Heart right ventricle (tissue), 16 donors: ENCODE measurements around the gene CYB561. TPM values are rescaled to one million over a fixed set of nuclear protein-coding genes. Genes with fewer than 3 reads are reported as not detected.

Source experiments
- ATAC-seq, 8 donors: fragments of 200-7000 bp; cut with Tn5 transposase; one replicate each; pipeline ENCODE4 v1.9.1; 2020; ENCODE audit warnings: mild to moderate bottlenecking in 8 of 8, moderate library complexity in 8 of 8, moderate number of reproducible peaks in 1 of 8
- DNase-seq, 2 donors: peaks; one replicate each; pipeline ENCODE4 v3.0.0-alpha.2; 2020
- H3K27ac ChIP-seq, 10 donors: fragments of 200-600 bp; sonication (generic) in 2 of 10; one replicate each; pipeline versions ENCODE4 v1.5.0 to v1.8.0; 2020 to 2022; ENCODE audit warnings: mild to moderate bottlenecking in 3 of 10
- H3K27me3 ChIP-seq, 7 donors: fragments of 200-600 bp; one replicate each; pipeline ENCODE4 v1.8.0; 2021 to 2022; ENCODE audit warnings: mild to moderate bottlenecking in 2 of 7
- H3K36me3 ChIP-seq, 9 donors: fragments of 200-600 bp; sonication (generic) in 1 of 9; one replicate each; pipeline versions ENCODE4 v1.5.0 to v1.8.0; 2020 to 2022; ENCODE audit warnings: mild to moderate bottlenecking in 2 of 9
- H3K4me1 ChIP-seq, 9 donors: fragments of 200-600 bp; sonication (generic) in 1 of 9; one replicate each; pipeline versions ENCODE4 v1.5.0 to v1.8.0; 2020 to 2022; ENCODE audit warnings: mild to moderate bottlenecking in 4 of 9
- H3K4me3 ChIP-seq, 10 donors: fragments of 200-600 bp; sonication (generic) in 2 of 10; one replicate each; pipeline versions ENCODE4 v1.5.0 to v1.8.0; 2020 to 2022; ENCODE audit warnings: mild to moderate bottlenecking in 7 of 10, moderate library complexity in 2 of 10
- H3K9me3 ChIP-seq, 11 donors: fragments of 200-600 bp in 10 of 11; sonication (generic) in 2 of 11; one replicate each; pipeline versions ENCODE4 v1.5.0 to v1.8.0; 2013 to 2022; ENCODE audit warnings: mild to moderate bottlenecking in 2 of 11, control low read depth in 1 of 11, moderate library complexity in 1 of 11
- CTCF ChIP-seq, 9 donors: fragments of 200-600 bp; sonication (generic) in 2 of 9; IDR thresholded peaks; one replicate each; pipeline versions ENCODE4 v1.5.0 to v1.8.0; 2021 to 2022; ENCODE audit warnings: antibody characterized with exemption in 9 of 9, mild to moderate bottlenecking in 5 of 9, moderate library complexity in 1 of 9
- WGBS, 2 donors: extraction: QIAGEN DNeasy Blood & Tissue Kit; methylation state at CpG; one replicate each; pipeline ENCODE4 v1.1.7; 2013; ENCODE audit warnings: inconsistent platforms in 1 of 2; 5-methylcytosine and 5-hydroxymethylcytosine counted together
- intact Hi-C, 10 donors: fragments of 100-400 bp; cut with DNase I; formaldehyde crosslinking; loops; one replicate each; pipeline versions ENCODE4 v1.11.1 to v1.14.2; 2022
- polyA plus RNA-seq, 2 donors: library from polyadenylated mRNA; stranded (reverse); fragments of 200-250 nt; gene quantifications; one replicate each; pipeline ENCODE4 v1.2.3, GENCODE V29; 2013
- total RNA-seq, 10 donors: library from RNA; stranded (reverse); fragmentation: NEBNext Ultra II Directional in 3 of 10; extraction: Animal tissue kit (Norgen Biotek cat#: 25700) in 3 of 10; gene quantifications; one replicate each; pipeline versions ENCODE4 v1.2.1 to v1.2.4, GENCODE V29; 2021 to 2023
- donor health status: Arrhythmogenic right ventricular cardiomyopathy.
- donor health status: ischemic (EF 13 %, LVEDD 7.1; RV severe dilation, severe dysfunction).
- donor health status: healthy with polysubstance abuse.
- donor health status: DM: no; HTN: yes; CAD: no.
- donor health status: DM: no; HTN: no; CAD: no.
- donor health status: ischemic (EF 25% LVEDD 6.9; RV normal size, moderate dysfunction).
- donor health status: ischemic (EF 25% LVEDD 5.7; RV mildly dilated, moderate dysfunction).
- donor health status: healthy.
- donor health status: DM: yes; HTN: yes; CAD: no.
- donor health status: Ischemic cardiomyopathy.
- donor health status: ischemic (EF 35%, LVEDD 5.7; RV mildly dilated, moderate dysfunction).
- donor health status: nonischemic (EF 11% LVEDD 7.7; RV severe dilation, severe dysfunction).
- donor health status: DM: yes; HTN: yes; CAD: no.
- donor health status: PGD.
- donor health status: ischemic (EF 29% LVEDD 5.4; RV normal size, mild dysfunction).
- donor health status: nonischemic (EF 23%, LVEDD 6.1; RV moderate dilation, normal function).

The CYB561 gene
- total and polyA plus RNA-seq, 12 donors, result 5.5 to 22.8 (median 8.5) TPM

- TF ChIP-seq CTCF (IDR thresholded peaks at IDR 0.05), result no peak
- no peak overlapping the region for H3K4me3 ChIP-seq
- no peak overlapping the region for H3K27ac ChIP-seq
- 83 to 89% methylated on average over 22 of the region's 22 CpGs for WGBS, 2 donors
- intact Hi-C loops, result loop anchor here in 1 of 10 donors (10.0 kb wide), 1 partner anchor 54 kb away; no protein-coding TSS in a partner anchor
- ATAC-seq, result no peak
- peaks cover 0 to 90% (median 0%) of the 10 kb centered on the region in 9 donors for H3K36me3 ChIP-seq
- no peaks in the 10 kb centered on the region for H3K4me1 ChIP-seq
- DNase-seq, result no peak
- peaks cover 0 to 8% (median 0%) of the 10 kb centered on the region in 7 donors for H3K27me3 ChIP-seq
- no peaks in the 10 kb centered on the region for H3K9me3 ChIP-seq
Observed at GRCh38 chr17:63490858-63491400, 44.8 kb upstream of the CYB561 start.

GRCh38 chr17:63490329-63490728 lies 44.2 kb upstream of the CYB561 start:
- intact Hi-C loops, result loop anchor here in 1 of 10 donors (10.0 kb wide), 1 partner anchor 54 kb away; no protein-coding TSS in a partner anchor
- ATAC-seq, result no peak
- Histone ChIP-seq H3K4me3 (no peak overlapping the region), H3K27me3 (peaks cover 0 to 8% (median 0%) of the 10 kb centered on the region in 7 donors), H3K4me1 (no peaks in the 10 kb centered on the region), H3K36me3 (peaks cover 0 to 90% (median 0%) of the 10 kb centered on the region in 9 donors), H3K27ac (no peak overlapping the region), H3K9me3 (no peaks in the 10 kb centered on the region)
- TF ChIP-seq CTCF (IDR thresholded peaks at IDR 0.05), result no peak
- no peak for DNase-seq
- 37 to 48% methylated on average over 10 of the region's 10 CpGs for WGBS, 2 donors

- WGBS, 2 donors, result 83 to 84% methylated on average over 6 of the region's 6 CpGs
- no peak for TF ChIP-seq CTCF (IDR thresholded peaks at IDR 0.05)
- intact Hi-C loops, result loop anchor here in 1 of 10 donors (10.0 kb wide), 1 partner anchor 1924 kb away; no protein-coding TSS in a partner anchor
Observed at GRCh38 chr17:63489291-63489690, 43.2 kb upstream of the CYB561 start.

GRCh38 chr17:63488851-63489250 lies 42.7 kb upstream of the CYB561 start:
- Histone ChIP-seq H3K9me3 (no peaks in the 10 kb centered on the region), H3K4me3 (no peak overlapping the region), H3K27ac (no peak overlapping the region), H3K4me1 (no peaks in the 10 kb centered on the region), H3K36me3 (peaks cover 0 to 91% (median 0%) of the 10 kb centered on the region in 9 donors), H3K27me3 (peaks cover 0 to 8% (median 0%) of the 10 kb centered on the region in 7 donors)
- ATAC-seq (no peak), DNase-seq (no peak)
- no peak for TF ChIP-seq CTCF (IDR thresholded peaks at IDR 0.05)
- intact Hi-C loops, result loop anchor here in 1 of 10 donors (10.0 kb wide), 1 partner anchor 1924 kb away; no protein-coding TSS in a partner anchor
- 94 to 96% methylated on average over 10 of the region's 10 CpGs for WGBS, 2 donors

More at GRCh38 chr17:63489291-63489690, 43.2 kb upstream of the CYB561 start:
- H3K4me3 ChIP-seq, result no peak overlapping the region
- DNase-seq (no peak), ATAC-seq (no peak)
- no peaks in the 10 kb centered on the region for H3K9me3 ChIP-seq
- H3K27me3 ChIP-seq, result peaks cover 0 to 8% (median 0%) of the 10 kb centered on the region in 7 donors
- H3K36me3 ChIP-seq, result peaks cover 0 to 89% (median 0%) of the 10 kb centered on the region in 9 donors
- H3K27ac ChIP-seq, result no peak overlapping the region
- H3K4me1 ChIP-seq, result no peaks in the 10 kb centered on the region
